GM21529 (cell line): ENCODE measurements around the gene ZNF69.
"Not testable (repeated sequence)": the region's sequence is repeated elsewhere in the genome, so short reads cannot be mapped to it uniquely, and the experiment has no call there.

Source experiments
- ATAC-seq: cut with Tn5 transposase; IDR thresholded peaks from one replicate; pipeline ENCODE4 v1.9.1; 2021; ENCODE audit not compliant: unreplicated experiment

The ZNF69 gene

GRCh38 chr19:11887611-11888531 lies at the start of gene ZNF69:
ZNF69 (plus strand) TSS chr19:11887782; CDS start chr19:11887924, 142 bp downstream.
- ATAC-seq: peak; percentile 59

DNA sequence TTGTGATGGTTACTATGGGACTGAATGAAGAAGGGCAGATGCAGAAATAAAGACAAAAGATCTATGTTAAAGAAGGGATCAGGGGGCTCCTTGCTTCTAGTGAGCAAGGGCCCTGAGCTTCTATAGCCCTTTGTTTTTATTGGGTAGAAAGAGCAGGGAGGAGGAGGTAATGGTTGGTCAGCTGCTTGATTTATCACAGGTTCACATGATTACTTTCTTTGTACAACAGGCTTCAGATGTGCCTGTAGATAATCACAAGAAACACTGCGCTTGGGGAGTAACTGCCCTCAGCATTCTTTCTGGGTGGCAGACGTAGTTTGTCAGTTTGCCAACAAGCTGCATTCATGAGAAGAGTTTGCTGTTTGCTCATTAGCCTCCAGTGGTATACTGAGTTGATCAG lies 43.9 kb upstream of the ZNF69 start:
- ATAC-seq: no peak

GRCh38 chr19:11847615-11848014 lies 40.0 kb upstream of the ZNF69 start:
- not testable (repeated sequence) for ATAC-seq

DNA sequence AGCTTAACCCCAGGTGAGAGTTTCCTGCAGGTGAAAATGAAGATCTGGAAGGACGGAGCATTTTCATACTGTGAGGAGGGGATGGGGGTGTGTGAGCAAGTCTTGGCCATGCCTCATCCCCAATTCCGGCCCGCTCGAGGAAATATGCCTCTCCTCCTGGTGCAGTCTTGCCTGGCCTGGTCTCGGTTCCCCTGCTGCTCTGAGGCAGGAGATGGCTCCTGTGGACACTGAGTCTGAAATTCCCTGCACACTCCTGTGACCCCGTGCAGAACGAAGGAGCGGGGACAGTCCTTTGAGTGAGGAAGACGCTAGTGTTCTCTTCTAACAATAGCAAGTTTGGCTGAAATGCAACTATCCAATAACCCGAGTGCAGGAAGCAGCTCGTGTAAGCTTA lies 39.4 kb upstream of the ZNF69 start:
- no peak for ATAC-seq

- peak; percentile 73 for ATAC-seq
Observed at GRCh38 chr19:11848594-11849469, 38.8 kb upstream of the ZNF69 start, which contains the start of gene ZNF439. ZNF439 (plus strand) TSS chr19:11848726; CDS start chr19:11848868, 142 bp downstream.

DNA sequence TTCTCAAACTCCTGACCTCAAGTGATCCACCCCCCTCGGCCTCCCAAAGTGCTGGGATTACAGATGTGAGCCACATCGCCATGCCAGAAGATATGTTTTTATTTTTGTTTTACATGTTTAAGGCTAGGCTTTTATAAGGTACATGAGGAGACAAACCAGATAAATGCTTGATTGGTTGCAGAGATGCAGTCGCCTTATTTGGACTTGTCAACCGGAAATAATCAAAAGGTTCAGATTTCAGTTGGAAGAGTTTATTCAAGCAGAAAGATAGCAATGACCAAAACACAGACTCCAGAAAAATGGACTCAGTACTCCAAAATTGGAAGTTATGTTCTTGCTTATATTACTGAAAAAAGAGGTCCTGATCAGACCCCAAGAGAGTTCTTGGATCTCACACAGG lies 37.3 kb upstream of the ZNF69 start:
- ATAC-seq: not testable (repeated sequence)

DNA sequence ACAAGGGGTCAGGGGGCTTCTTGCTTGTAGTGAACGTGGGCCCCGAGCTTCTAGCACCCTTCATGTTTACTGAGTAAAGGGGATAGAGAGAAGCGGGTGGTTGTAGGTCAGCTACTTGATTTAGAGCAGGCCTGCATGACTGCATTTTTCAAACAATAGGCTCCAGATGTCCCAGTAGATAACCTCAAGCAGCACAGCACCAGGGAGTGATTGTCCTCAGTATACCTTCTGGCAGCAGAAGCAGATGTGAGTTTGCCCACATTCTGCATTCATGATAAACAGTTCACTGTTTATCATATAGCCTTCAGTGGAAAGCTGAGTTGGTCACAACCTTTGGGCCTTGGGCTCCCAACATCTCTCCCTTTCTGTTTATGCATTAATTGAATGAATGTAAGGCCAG lies 34.2 kb upstream of the ZNF69 start:
- no peak for ATAC-seq

GRCh38 chr19:11856596-11857250 lies 30.9 kb upstream of the ZNF69 start:
- ATAC-seq: no peak

GRCh38 chr19:11860721-11861120 lies 26.9 kb upstream of the ZNF69 start:
- no peak for ATAC-seq

- ATAC-seq: no peak
Observed at GRCh38 chr19:11861301-11861700, 26.3 kb upstream of the ZNF69 start.

GRCh38 chr19:11867766-11868165 lies 19.8 kb upstream of the ZNF69 start:
- not testable (repeated sequence) for ATAC-seq

DNA sequence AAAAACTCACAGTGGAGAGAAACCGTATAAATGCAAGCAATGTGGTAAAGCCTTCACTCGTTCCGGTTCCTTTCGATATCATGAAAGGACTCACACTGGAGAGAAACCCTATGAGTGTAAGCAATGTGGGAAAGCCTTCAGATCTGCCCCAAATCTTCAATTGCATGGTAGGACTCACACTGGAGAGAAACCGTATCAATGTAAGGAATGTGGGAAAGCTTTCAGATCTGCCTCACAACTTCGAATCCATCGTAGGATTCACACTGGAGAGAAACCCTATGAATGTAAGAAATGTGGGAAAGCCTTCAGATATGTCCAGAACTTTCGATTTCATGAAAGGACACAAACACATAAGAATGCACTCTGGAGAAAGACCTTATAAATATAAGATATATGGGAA lies 19.4 kb upstream of the ZNF69 start:
- no peak for ATAC-seq

DNA sequence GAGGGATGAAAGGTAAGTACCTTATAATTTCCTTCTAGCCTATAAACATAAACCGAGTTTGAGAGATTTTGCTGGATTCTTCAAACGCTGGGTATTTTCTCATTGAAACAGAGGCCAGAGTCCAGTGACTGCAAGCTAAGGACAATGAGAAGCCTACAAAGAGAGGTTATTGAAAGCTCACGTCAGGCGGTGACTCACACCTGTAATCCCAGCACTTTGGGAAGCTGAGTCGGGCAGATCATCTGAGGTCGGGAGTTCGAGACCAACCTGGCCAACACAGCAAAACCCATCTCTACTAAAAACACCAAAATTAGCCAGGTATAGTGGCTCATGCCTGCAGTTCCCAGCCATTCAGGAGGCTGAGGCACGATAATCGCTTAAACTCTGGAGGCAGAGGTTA lies 15.0 kb upstream of the ZNF69 start:
- no peak for ATAC-seq

GRCh38 chr19:11873762-11874161 lies 13.8 kb upstream of the ZNF69 start:
- no peak for ATAC-seq

DNA sequence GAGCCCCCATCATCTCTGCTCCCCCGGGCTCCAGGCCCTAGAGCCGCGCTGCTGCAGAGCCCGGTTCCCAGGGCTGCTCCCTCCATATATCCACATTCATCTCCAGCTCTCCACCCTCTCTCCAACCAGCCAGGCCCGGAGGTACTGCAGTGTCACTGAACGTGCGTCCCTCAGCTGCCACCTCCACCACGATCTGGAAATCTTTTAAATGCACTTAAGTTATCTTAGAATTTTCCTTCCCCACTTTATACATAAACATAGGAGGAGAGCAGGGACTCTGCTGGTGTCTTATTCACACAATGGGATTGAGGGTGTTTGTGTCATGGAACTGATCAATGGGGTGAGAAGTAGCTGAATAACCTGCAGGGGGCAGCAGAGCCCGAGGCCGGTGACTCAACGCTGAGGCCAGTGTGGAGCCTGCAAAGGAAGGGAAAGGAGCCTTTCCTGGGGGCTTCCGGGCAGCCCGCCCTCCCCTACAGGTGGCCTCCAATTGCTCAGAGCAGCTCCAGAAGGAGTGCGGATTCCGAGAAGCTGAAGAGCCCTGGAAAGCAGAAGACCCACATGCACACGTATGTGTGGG lies 7.8 kb upstream of the ZNF69 start:
- not testable (repeated sequence) for ATAC-seq

- no peak for ATAC-seq
Observed at GRCh38 chr19:11880598-11880997, 7.0 kb upstream of the ZNF69 start.

- no peak for ATAC-seq
Observed at GRCh38 chr19:11881151-11881800, 6.3 kb upstream of the ZNF69 start.

DNA sequence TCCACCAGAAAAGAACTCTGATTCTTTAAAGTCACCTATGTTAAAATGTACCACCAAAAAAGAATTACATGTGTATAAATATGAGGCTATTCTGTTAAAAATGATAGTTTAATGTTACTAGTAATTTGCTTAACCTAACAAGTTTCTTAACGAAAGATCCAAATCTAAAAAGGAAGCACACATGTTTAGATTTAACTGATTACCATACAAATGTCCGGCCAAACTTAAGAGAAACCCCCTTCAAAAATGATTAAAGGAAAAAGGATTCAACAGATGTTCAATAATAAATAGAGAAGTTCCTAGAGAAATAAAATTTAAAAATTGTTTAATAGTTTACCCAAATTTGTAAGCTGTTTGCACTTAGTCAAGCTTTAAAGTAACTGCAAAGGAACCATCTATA lies 5.0 kb upstream of the ZNF69 start:
- no peak for ATAC-seq

- ATAC-seq: no peak
Observed at GRCh38 chr19:11887234-11887610, 360 bp upstream of the ZNF69 start.

DNA sequence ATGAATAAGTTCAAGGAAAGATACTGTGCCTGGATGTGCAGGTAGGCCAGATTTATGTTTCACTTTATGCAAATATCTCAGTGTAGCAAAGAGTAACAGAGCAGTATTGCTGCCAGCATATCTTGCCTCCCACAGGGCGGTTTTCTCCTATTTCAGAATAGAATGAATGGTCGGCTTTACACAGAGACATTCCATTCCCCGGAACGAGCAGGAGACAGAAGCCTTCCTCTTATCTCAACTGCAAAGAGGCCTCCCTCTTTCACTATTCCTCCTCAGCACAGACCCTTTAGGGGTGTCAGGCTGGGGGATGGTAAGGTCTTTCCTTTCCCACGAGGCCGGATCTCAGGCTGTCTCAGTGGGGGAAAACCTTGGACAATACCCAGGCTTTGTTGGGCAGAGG lies 2.3 kb downstream of the ZNF69 start:
- ATAC-seq: not testable (repeated sequence)
